Stimulated activated CD4-positive, alpha-beta T cell treated with anti-CD3 and anti-CD28 coated beads, Interleukin-2, amount 100 ng/mL, for 4 hours (primary cell): ENCODE measurements around the gene PELI2.

Source experiments
- DNase-seq: peaks from one replicate; pipeline ENCODE4 v3.0.0-alpha.2; 2020; ENCODE audit warnings: low read depth

PELI2 gene

DNA sequence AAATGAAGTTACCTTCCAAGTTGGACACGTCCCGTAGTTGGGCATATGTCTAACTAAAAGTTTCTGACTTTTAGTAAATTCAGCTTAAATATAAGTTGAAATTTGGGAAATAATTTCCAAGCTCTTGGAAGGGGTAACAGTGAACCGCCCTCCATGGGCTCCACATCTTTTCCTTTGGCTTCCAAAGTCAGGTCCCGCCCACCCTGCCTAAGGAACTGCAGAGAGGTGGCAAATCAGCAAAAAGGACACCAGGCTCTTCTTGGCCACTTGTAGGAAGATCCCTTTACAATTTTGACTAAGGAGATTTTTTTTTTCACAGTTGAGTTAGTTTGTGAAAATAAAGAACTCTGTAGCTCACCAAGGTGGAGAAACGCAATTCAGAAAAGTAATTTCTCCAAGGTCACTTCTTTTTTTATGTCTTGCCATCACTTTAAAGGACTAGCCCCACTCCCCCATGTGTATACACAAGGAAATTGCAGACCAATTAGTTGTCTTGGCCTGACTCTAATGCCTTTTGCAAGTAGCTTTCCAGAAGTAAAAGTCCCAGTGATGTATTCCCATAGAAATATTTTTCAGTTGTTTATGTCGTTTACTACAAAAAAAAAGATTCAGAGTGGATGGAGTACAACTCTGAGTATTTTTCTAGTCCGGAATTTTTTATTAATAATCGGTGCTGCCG is 181.2 kb downstream of the PELI2 start:
- no peak for DNase-seq

DNA sequence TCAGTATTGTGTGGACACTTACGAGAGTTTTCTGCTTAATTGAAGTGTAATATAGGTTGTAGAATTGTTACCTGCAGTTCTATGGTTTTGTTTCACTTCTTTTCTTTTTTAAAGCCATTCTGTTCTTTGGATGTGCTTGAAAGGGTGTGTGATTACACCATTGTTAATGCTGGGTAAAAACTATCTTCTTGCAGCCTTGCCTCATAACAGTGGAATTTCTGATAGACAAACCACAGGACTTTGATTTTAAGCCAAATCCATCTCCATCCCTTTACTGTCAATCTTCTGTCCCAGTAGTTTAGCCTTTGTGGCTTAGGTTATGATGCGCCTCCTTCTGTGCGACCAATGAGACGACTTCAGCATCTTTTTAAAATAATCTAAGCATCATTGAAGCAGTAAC is 182.3 kb downstream of the PELI2 start:
- no peak for DNase-seq

DNA sequence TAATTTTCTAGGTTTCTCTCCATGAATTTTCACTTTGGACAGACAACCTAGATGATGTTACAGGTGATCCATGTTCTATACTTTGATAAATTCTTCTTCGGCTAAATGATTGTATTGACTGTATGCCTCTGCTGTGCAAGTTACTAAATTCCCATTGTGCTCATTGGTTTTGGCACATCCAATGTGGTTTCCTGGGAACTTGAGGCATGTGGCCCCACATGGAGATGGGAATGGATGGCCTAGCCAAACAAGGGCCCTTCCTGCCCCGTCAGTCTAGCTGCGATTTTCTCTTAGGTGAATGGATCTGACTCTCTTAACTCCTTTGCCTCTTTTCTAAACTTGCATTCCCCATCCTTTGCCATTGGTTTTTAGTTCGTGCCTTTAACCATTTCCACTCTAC is 186.2 kb downstream of the PELI2 start:
- no peak for DNase-seq

DNA sequence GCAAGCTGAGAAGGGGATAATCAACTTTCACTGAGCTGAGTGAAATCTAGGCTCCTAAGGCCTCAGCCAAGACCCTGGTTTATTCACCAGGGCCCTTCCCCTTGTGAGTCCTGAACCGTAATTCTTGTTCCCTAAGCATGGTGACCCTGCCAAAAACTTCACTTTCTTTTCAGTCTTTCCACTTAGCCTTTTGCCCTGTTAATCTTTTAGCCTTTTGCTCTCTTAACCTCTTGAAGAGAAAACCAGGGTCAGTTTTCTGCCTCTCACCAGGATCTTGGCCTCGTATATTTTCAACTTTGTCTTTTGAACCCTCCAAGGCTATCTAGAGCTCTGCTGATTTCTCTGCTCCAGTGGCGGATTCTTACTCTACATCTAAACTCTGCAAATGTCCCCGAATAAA is 191.0 kb downstream of the PELI2 start:
- DNase-seq: no peak

DNA sequence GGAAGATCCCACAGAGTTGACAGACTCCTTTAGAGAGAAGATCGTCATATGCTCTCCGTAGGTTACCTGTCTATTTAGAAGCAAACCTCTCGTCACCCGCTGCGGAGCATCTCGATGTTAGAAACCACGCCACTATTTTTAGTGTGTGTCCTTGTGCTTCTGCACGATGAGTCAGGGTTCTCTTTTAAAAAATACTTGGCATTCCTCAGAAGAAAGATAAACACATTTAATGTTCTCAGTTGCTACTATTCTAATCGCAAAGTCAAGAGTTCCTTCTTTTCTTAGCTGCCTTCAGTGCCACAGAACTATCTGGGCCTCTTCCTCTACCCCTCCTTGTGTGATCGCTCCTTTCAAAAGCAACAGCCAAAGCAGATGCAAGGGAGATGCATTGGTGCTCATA is 192.4 kb downstream of the PELI2 start:
- no peak for DNase-seq

DNA sequence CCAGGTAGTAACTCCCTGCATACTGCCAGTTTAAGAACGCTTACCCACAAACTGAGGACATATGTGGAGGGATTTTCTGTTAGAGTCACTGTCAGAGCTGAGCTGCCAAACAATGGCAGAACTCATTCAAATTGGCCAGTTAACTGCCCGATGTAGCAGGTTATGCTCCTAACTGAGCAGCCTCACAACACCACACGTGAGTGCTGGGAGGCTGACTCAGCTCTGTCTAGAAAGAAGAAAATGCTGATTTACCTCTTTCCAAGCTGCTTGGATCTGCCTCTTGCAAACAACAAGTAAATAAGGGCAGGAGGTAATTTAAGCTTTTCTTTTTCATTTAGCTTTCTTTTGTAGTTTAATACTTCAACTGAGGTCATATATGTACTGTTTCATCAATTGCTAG is 195.6 kb downstream of the PELI2 start:
- no peak for DNase-seq

DNA sequence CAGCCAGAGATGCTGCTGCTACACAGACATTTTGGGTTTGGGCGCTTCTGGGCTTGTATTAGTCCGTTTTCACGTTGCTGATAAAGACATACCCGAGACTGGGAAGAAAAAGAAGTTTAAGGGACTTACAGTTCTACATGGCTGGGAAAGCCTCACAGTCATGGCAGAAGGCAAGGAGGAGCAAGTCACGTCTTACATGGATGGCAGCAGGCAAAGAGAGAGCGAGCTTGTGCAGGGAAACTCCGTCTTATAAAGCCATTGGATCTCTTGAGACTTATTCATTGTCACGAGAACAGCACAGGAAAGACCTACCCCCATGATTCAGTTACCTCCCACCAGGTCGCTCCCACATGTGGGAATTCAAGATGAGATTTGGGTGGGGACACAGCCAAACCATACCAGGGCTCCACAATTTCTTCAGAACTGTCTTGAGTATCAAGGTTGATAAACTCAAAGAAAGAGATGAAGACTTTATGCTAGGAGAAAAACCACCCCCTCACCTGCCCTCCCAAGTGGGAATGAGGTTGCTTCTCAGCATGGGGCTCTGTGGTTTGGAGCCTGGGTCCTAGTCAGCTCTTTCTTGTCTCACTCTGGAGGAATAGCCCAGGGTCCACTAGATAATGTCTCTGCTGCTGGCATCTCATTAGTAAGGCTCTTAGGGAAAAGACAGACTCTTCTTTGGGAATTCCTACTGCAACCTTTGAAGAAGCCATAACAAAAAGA is 200.3 kb downstream of the PELI2 start:
- no peak for DNase-seq

DNA sequence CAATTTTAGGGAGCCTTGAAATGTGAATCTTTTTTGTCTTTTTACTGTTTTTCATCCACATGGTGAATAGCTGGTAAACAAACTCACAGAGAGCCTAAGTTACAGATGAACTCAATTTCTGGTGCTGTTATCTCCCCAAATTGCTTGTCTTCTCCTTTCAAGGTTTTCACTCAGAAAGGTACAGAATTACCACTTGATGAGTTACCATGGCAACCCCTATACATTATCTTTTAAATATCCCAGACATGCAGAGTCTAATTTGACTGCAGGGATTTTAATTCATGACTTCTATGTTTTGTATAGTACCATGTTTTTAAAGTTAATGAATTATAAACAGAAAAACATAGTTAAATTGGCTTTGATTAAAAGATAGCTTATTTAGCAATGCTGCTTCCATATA is 203.7 kb downstream of the PELI2 start:
- no peak for DNase-seq

DNA sequence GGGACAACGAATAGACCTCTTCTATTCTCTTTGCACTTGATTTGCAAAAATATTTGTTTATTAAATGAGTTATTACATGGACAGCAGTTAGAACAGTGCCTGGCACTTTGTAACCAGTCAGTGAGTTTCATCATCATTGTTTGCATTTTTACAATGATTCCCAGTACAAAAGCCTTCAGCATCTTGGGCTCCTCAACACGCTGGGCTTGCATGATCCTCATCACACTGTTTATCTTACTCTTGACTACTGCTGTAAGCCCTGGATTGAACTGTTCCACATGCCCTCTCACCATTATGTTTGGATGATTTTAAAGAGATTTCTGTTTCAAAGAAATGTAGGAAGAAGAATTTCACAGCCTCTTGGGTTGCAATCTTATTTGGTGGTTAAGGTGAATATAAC is 204.3 kb downstream of the PELI2 start:
- no peak for DNase-seq

DNA sequence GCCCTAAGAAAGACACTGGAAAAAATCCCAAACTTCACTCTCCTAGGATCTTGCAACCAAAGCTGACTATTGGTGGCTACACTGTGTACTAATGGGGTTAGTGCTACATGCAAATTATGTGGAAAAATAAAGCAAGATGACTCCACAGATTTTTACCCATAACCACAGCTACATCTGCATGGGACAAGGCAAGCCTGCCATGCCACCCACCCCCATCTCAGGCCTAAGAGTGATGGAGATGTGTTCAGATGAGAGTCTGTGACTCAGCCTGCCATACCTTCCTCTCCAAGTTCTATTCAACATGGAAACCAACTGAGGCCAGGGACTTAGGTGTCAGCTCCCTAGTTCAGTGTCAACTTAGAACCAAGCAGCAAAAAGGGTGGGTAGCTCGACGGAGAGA is 206.2 kb downstream of the PELI2 start:
- DNase-seq: no peak

DNA sequence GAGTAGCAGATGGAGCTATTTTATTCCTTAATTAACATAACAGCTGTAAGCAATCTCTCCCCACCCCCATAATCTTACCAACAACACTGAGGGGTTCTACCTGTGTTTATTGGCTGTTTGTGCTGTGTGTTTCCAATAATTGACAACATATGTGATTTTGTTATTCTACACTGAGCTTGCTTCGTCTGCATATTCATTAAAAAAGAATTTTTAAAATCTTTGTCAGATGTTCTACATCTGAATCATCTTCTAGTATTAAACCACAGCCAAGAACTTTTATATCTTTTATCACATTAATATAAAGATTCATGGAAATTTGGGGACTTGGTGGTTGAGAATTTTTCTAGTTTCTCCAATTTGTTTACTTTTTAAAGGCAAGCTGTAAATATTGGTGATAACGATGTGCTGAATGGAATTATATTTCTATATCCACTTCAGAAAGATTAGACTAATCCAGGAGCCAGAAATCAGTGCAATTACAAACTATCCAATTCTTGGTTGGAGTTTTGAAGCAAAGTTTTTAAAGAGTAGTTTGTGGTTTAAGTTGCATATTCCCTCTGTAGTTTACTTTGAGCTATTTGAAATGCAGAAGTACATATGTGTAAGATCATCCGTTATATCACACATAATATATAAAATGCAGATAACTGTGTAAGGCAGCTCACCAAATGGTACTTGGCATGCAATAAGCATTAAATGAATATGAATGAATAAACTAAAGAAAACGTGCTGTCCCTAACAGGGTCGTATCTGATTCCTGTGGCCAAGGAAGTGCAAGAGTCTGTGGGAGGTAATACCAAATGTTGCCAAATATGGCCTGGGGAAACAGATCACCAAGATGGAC is 206.9 kb downstream of the PELI2 start:
- DNase-seq: no peak

DNA sequence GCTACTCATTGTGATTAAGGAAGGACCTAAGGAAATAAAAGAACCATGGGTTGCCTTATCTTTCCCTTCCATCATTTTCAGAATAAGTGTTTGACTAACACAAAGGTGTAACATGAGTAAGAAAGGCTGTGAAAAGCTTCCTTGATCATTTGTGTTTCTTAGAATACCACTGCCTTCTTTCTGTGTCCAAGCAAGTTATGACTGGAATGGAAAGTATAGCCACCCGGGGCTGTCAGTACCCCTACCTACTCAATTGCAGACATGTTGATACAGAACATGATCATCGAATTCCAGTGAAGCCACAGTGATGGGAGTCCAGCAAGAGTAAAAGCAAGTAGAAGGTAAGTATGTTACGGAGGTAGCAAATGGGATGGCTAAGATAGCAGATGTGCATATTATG is 209.8 kb downstream of the PELI2 start:
- no peak for DNase-seq

DNA sequence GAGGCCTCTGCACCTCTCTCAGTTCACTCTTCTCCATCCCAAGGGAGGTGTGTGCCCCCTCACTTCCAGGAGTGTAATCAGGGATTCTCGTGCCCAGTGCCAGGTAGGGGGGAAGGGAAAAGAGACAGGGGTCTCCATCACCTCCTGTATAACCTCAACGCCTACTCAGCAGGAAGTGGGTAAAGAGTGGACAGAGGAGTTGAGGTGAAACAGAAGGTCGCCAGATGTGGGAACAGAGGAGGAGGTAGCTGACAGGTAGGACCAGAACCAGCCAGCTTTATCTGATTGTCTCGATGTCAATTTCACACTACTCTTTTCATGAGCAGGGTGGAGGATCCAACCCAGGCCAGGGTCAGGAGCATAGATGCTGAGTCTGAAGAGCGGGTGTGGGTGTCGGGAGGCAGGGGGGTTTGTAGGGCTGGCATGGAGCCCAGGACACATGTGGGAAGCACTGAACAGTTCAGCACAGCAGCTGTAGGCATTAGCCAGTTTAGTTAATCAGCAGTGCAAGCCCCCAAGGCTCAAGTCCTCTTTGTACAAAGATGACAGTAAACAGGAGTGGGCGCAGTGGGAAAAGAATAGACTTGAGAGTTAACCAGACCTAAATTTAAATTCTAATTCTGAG is 213.5 kb downstream of the PELI2 start:
- no peak for DNase-seq

DNA sequence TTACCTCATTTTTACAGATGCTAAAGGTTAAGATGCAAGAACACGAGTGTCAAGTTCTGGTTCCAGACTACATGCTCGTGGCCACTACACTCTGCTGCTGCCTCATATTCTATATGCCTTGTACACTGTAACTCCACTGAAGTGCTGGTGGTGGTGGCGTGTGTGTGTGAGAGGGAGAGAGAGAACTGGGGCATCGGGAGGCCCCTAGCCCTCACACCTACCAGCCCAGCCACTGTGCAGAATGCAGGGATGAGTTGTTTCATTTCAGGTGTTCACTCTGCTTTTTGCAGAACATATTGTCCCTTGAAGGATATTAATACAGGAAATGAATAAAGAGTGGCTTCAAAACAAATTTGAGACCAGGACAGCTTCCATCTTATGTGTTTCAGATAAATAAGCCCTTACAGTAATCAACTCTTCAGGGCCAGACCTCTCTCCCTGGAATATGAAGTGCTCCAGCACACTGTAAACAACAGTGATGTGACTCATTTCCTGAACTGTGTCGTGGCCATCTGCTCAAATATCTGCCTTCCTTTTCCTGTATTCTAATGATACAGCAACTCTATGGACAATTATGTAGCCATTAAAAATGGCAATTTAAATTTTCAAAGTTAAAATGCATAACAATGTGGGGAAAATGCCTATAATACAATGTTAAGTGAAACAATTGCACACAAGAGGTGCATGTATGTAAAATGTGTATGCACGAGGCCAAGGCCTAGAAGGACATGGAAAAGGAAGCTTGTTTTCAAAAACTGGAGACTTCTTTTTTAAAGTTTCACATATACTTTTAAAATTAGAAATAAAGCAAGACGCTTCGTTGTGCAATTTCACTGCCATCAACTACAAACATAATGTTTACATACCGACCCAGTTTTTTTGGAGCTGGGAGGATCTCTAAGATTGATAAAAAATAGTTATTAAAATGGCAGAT is 215.4 kb downstream of the PELI2 start:
- no peak for DNase-seq

DNA sequence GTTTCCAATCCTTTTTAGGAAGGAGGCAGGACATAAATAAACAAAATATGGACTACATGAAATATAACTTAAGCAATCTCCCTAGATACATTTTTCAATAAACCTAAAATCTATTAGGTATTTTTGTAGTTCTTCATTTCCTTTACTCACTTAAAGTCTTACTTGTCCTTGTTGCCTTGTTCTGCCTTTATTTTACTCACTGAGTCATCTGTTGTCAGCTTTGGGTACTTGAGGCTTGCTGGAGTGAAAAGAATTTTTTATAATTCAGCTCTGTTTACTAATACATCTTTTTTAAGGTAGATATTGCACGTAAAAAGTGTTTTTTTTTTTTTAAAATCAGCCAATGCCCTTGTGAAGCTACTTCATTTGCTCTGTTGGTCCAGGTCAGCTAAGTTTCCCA is 216.2 kb downstream of the PELI2 start:
- DNase-seq: no peak

DNA sequence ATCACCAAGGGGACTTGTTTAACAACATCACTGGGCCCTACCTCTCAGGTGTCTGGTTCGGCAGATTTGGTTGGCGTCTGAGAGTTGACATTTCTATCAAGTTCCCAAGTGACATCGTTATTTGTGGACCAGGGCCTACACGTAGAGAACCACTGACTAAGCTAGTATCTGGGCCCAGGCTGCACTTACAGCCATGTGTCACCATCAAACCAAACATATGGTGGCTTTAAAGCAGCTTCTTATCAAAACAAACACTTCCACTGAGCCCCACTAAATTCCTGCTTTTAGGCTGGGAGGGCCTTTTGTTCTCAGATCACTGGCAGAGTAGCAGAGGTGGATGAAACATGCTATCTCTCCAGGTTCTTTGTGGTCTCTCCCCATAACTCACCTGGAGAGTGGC is 220.5 kb downstream of the PELI2 start:
- DNase-seq: no peak

DNA sequence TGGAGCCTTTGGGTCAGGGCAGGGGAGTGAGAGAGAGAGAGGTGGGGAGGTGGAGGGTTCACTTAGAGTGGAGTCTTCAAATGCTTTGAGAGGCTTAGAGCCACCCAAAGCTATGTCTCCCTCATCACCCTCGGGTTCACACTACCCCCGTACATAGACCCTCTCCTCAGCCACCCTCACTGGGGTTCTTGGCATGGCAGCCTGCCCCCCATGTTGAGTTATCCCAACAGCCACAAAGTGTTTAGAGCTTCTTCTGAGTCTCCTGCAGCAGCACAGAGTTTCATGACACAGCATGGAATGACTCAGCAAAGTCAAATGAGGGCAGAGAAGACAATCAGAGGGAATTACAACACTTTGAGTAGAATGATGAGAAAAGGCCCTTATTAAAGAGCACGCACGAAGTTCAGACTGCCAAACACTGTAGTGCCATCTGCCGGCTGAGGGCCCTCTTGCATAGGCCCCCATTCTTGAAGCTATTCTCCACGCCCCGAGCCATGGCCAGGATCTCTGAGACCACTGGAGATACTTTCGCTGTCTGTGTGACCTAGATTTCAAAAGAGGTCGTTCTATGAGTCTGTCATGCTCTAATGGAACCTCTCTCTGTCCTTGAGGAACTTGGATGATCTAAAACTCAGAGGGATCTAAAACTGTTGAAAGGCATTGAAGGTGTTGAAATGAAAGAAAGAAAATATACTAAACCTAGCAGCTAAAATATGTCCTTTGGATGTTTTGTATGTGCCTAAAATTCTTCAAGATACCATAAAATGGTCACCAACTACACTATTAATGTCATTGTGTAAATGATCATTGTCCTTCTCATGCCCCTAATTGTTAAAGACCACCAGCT is 221.9 kb downstream of the PELI2 start:
- DNase-seq: peak; percentile 31

DNA sequence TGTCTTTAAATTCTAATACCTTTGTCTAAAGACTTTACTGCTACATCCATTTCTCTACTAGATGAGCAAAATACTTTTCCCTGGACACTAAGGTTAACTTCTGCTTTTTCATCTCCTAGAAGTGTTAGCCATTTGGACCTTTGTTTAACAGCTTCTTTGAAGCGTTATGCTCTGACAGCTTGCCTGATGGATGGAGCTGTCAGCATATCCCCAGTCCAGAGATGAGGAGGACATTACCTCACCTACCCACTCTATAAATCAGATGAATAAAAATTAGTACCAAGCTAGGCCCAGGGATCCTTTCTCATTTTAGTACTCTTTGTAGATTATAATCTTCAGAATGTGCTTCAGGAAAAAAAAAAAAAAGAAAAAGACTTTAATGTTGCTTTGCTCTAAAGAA is 222.7 kb downstream of the PELI2 start:
- DNase-seq: no peak

DNA sequence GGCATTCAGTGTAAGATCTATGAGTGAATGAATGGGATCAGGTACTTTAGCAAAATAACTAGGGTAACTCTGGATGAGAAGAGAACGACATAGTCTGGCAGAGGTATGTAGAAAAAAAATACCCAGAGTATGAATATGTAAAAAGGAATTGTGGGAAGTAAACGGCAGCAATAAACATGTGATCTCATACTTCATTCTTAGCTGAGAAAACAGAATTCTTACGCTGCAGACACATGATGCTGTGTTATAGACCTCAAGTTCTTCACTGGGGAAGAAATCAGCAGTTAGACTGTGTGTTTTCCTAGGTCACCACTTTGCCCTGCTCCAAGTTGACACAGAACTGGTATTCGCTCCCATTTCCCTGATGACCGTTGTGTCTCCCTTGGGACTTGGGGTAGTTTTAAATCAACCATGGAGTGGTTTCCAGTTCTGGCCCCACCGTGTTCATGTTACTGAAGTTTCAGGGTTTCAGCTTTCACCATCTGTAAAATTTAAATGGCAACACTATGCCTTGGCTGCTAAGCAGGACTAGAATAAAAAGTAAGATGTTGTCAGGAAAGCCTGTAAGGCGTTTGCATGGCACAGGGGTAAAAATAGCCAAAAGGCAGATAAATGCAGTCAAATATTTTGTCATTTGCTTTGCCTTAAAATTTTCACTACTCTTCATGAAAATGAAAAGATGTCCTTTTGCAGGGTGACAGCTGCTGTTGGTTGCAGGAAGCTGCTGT is 223.7 kb downstream of the PELI2 start:
- DNase-seq: no peak

DNA sequence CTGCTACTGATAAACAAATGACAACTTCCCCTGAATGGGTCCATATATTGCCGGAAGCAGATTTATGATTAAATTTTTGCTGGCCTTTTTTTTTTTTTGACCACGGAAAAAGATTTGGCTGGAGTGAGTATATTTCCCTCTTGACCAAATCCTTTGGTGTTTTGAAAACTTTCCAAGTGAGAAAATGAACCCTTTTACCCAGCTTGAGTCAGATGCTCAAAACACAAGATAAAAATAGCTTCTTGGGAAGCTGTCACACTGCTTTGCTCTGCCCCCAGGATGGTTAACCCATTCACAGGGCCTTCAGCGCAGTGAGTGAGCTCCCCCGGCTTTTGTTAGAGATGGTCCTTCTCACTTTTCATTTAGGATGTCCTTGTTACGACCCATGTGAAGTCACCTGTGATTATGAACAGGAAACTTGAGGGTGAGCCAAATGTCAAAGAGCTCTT is 224.3 kb downstream of the PELI2 start:
- no peak for DNase-seq
